ENCODE measurements around the gene LRRC27. TPM values are rescaled to one million over a fixed set of nuclear protein-coding genes. Genes with fewer than 3 reads are reported as not detected.
A peak's percentile ranks its signal among the peaks of the same experiment; 100 is the strongest.

LRRC27 gene
- total and polyA plus RNA-seq, 7 experiments from 2014 or later: 1.8 to 10.8 (median 6.0) TPM

GRCh38 chr10:132402781-132403241 lies 70.8 kb downstream of the LRRC27 start:
- peak overlapping the region in 1 of 9 donors; percentile 31 for H3K27ac Mint-ChIP-seq
- DNase-seq (no peak), ATAC-seq (no peak)
- Histone ChIP-seq H3K27ac (ENCODE audit: low read depth, low read length) (no peak overlapping the region), H3K4me1 (ENCODE audit: control insufficient read depth in 2 of 2, insufficient read depth in 2 of 2, low read length in 2 of 2) (peaks cover 7 to 10% of the 10 kb centered on the region in 2 donors), H3K27me3 (ENCODE audit: control insufficient read depth in 2 of 2, insufficient read depth in 2 of 2, low read length in 2 of 2) (no peaks in the 10 kb centered on the region), H3K36me3 (ENCODE audit: control insufficient read depth in 2 of 3, insufficient read depth in 3 of 3, low read length in 3 of 3) (peaks cover 0 to 31% (median 0%) of the 10 kb centered on the region in 3 experiments), H3K9me3 (ENCODE audit: control insufficient read depth in 2 of 3, low read length in 3 of 3) (no peaks in the 10 kb centered on the region), H3K4me3 (ENCODE audit: low read length) (no peak overlapping the region)
- ChIA-PET CTCF (no interaction called here), POLR2A (no interaction called here)
- peaks cover 0 to 6% (median 4%) of the 10 kb centered on the region in 5 donors for H3K36me3 Mint-ChIP-seq
- no peaks in the 10 kb centered on the region for H3K9me3 Mint-ChIP-seq
- intact Hi-C loops (cut with micrococcal nuclease): no loop called here
- peaks cover 3 to 32% (median 24%) of the 10 kb centered on the region in 7 donors for H3K4me1 Mint-ChIP-seq
- peaks cover 0 to 3% (median 0%) of the 10 kb centered on the region in 5 donors for H3K27me3 Mint-ChIP-seq
- no peak overlapping the region for H3K4me3 Mint-ChIP-seq

GRCh38 chr10:132403511-132404168 lies 71.6 kb downstream of the LRRC27 start:
- peaks cover 0 to 10% of the 10 kb centered on the region in 2 donors for H3K4me1 ChIP-seq (ENCODE audit: control insufficient read depth in 2 of 2, insufficient read depth in 2 of 2, low read length in 2 of 2)
- H3K4me3 ChIP-seq (ENCODE audit: low read length): no peak overlapping the region
- no peak for DNase-seq
- no peaks in the 10 kb centered on the region for H3K27me3 ChIP-seq (ENCODE audit: control insufficient read depth in 2 of 2, insufficient read depth in 2 of 2, low read length in 2 of 2)
- H3K4me3 Mint-ChIP-seq: no peak overlapping the region
- peaks cover 3 to 32% (median 28%) of the 10 kb centered on the region in 7 donors for H3K4me1 Mint-ChIP-seq
- no peaks in the 10 kb centered on the region for H3K9me3 ChIP-seq (ENCODE audit: control insufficient read depth in 2 of 3, low read length in 3 of 3)
- H3K27ac ChIP-seq (ENCODE audit: low read depth, low read length): no peak overlapping the region
- H3K27me3 Mint-ChIP-seq: no peaks in the 10 kb centered on the region
- peaks cover 0 to 31% (median 0%) of the 10 kb centered on the region in 3 experiments for H3K36me3 ChIP-seq (ENCODE audit: control insufficient read depth in 2 of 3, insufficient read depth in 3 of 3, low read length in 3 of 3)
- CTCF ChIA-PET: no interaction called here
- peak overlapping the region in 3 of 9 donors; percentile 31 to 38 (median 38) for H3K27ac Mint-ChIP-seq
- peaks cover 0 to 6% (median 4%) of the 10 kb centered on the region in 5 donors for H3K36me3 Mint-ChIP-seq
- intact Hi-C loops (cut with micrococcal nuclease): no loop called here
- POLR2A ChIA-PET: interaction anchor here (0.6 to 0.8 kb wide), 2 partner anchors 43 to 495 kb away, joined by 3 read pairs; no protein-coding TSS in a partner anchor
- ATAC-seq: no peak
- H3K9me3 Mint-ChIP-seq: no peaks in the 10 kb centered on the region

GRCh38 chr10:132404169-132404880 lies 72.3 kb downstream of the LRRC27 start:
- Histone ChIP-seq H3K27me3 (ENCODE audit: control insufficient read depth in 2 of 2, insufficient read depth in 2 of 2, low read length in 2 of 2) (no peaks in the 10 kb centered on the region), H3K27ac (ENCODE audit: low read depth, low read length) (no peak overlapping the region), H3K4me1 (ENCODE audit: control insufficient read depth in 2 of 2, insufficient read depth in 2 of 2, low read length in 2 of 2) (peaks cover 0 to 15% of the 10 kb centered on the region in 2 donors), H3K9me3 (ENCODE audit: control insufficient read depth in 2 of 3, low read length in 3 of 3) (no peaks in the 10 kb centered on the region), H3K36me3 (ENCODE audit: control insufficient read depth in 2 of 3, insufficient read depth in 3 of 3, low read length in 3 of 3) (peaks cover 0 to 31% (median 0%) of the 10 kb centered on the region in 3 experiments), H3K4me3 (ENCODE audit: low read length) (no peak overlapping the region)
- Mint-ChIP-seq H3K4me1 (peaks cover 3 to 29% (median 23%) of the 10 kb centered on the region in 7 donors), H3K36me3 (peaks cover 0 to 6% (median 4%) of the 10 kb centered on the region in 5 donors), H3K27me3 (no peaks in the 10 kb centered on the region), H3K27ac (no peak overlapping the region), H3K4me3 (no peak overlapping the region), H3K9me3 (no peaks in the 10 kb centered on the region)
- POLR2A ChIA-PET: interaction anchor here (0.6 kb wide), 1 partner anchor 496 kb away, joined by 3 read pairs; no protein-coding TSS in a partner anchor
- ATAC-seq (no peak), DNase-seq (no peak)
- intact Hi-C loops (cut with micrococcal nuclease): no loop called here
- CTCF ChIA-PET: no interaction called here

- no peaks in the 10 kb centered on the region for H3K9me3 Mint-ChIP-seq
- CTCF ChIA-PET: no interaction called here
- H3K27ac Mint-ChIP-seq: no peak overlapping the region
- DNase-seq (no peak), ATAC-seq (no peak)
- H3K27me3 Mint-ChIP-seq: no peaks in the 10 kb centered on the region
- no peaks in the 10 kb centered on the region for H3K27me3 ChIP-seq (ENCODE audit: control insufficient read depth in 2 of 2, insufficient read depth in 2 of 2, low read length in 2 of 2)
- H3K4me1 Mint-ChIP-seq: peaks cover 3 to 27% (median 22%) of the 10 kb centered on the region in 7 donors
- no peak overlapping the region for H3K4me3 Mint-ChIP-seq
- POLR2A ChIA-PET: no interaction called here
- H3K27ac ChIP-seq (ENCODE audit: low read depth, low read length): no peak overlapping the region
- no peaks in the 10 kb centered on the region for H3K9me3 ChIP-seq (ENCODE audit: control insufficient read depth in 2 of 3, low read length in 3 of 3)
- peaks cover 0 to 6% (median 4%) of the 10 kb centered on the region in 5 donors for H3K36me3 Mint-ChIP-seq
- H3K4me1 ChIP-seq (ENCODE audit: control insufficient read depth in 2 of 2, insufficient read depth in 2 of 2, low read length in 2 of 2): peaks cover 0 to 15% of the 10 kb centered on the region in 2 donors
- H3K36me3 ChIP-seq (ENCODE audit: control insufficient read depth in 2 of 3, insufficient read depth in 3 of 3, low read length in 3 of 3): peaks cover 0 to 31% (median 0%) of the 10 kb centered on the region in 3 experiments
- intact Hi-C loops (cut with micrococcal nuclease): no loop called here
- no peak overlapping the region for H3K4me3 ChIP-seq (ENCODE audit: low read length)
These were observed 73.0 kb downstream of the LRRC27 start for GRCh38 chr10:132404911-132405462.

DNA sequence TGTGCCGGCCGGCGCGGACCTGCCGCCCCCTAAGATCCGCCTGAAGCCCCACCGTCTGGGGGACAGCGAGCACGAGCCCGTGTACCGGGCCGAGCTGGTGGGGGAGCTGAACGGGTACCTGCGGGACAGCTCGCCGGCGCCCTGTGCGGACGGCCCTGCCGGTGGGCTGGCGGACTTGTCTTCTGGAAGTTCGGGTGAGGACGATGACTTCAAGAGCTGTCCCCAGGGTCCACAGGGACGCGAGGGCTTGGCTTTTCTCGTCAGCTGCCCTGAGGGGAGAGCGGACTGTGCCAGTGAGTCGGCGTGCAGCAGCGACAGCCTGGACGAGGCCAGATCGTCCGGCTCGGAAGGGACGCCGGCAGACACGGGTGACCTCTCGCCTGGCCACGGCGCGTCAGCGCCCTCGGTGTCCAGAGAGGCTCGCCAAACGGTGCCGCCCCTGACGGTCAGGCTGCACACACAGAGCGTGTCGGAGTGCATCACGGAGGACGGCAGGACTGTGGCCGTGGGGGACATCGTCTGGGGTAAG lies 73.5 kb downstream of the LRRC27 start:
- no peak for DNase-seq
- peaks cover 3 to 27% (median 20%) of the 10 kb centered on the region in 7 donors for H3K4me1 Mint-ChIP-seq
- H3K27ac ChIP-seq (ENCODE audit: low read depth, low read length): no peak overlapping the region
- no peaks in the 10 kb centered on the region for H3K27me3 ChIP-seq (ENCODE audit: control insufficient read depth in 2 of 2, insufficient read depth in 2 of 2, low read length in 2 of 2)
- H3K36me3 Mint-ChIP-seq: peaks cover 0 to 6% (median 4%) of the 10 kb centered on the region in 5 donors
- H3K4me1 ChIP-seq (ENCODE audit: control insufficient read depth in 2 of 2, insufficient read depth in 2 of 2, low read length in 2 of 2): peaks cover 0 to 15% of the 10 kb centered on the region in 2 donors
- H3K27ac Mint-ChIP-seq: no peak overlapping the region
- no peak overlapping the region for H3K4me3 ChIP-seq (ENCODE audit: low read length)
- no peaks in the 10 kb centered on the region for H3K9me3 ChIP-seq (ENCODE audit: control insufficient read depth in 2 of 3, low read length in 3 of 3)
- no peak overlapping the region for H3K4me3 Mint-ChIP-seq
- no peaks in the 10 kb centered on the region for H3K27me3 Mint-ChIP-seq
- ATAC-seq: no peak
- ChIA-PET CTCF (interaction anchor here (0.5 kb wide), 1 partner anchor 71 kb away, joined by 4 read pairs; no protein-coding TSS in a partner anchor), POLR2A (no interaction called here)
- H3K9me3 Mint-ChIP-seq: no peaks in the 10 kb centered on the region
- intact Hi-C loops (cut with micrococcal nuclease): no loop called here
- H3K36me3 ChIP-seq (ENCODE audit: control insufficient read depth in 2 of 3, insufficient read depth in 3 of 3, low read length in 3 of 3): peaks cover 0 to 33% (median 0%) of the 10 kb centered on the region in 3 experiments

GRCh38 chr10:132406181-132406580 lies 74.2 kb downstream of the LRRC27 start:
- POLR2A ChIA-PET: interaction anchor here (0.8 kb wide), 1 partner anchor 9 kb away, joined by 3 read pairs; the partner anchor contains the start of gene PWWP2B
- no peaks in the 10 kb centered on the region for H3K27me3 Mint-ChIP-seq
- Histone ChIP-seq H3K9me3 (ENCODE audit: control insufficient read depth in 2 of 3, low read length in 3 of 3) (no peaks in the 10 kb centered on the region), H3K4me3 (ENCODE audit: low read length) (no peak overlapping the region), H3K36me3 (ENCODE audit: control insufficient read depth in 2 of 3, insufficient read depth in 3 of 3, low read length in 3 of 3) (peaks cover 0 to 39% (median 0%) of the 10 kb centered on the region in 3 experiments), H3K4me1 (ENCODE audit: control insufficient read depth in 2 of 2, insufficient read depth in 2 of 2, low read length in 2 of 2) (peaks cover 0 to 15% of the 10 kb centered on the region in 2 donors), H3K27me3 (ENCODE audit: control insufficient read depth in 2 of 2, insufficient read depth in 2 of 2, low read length in 2 of 2) (no peaks in the 10 kb centered on the region), H3K27ac (ENCODE audit: low read depth, low read length) (no peak overlapping the region)
- DNase-seq (no peak), ATAC-seq (no peak)
- peaks cover 3 to 27% (median 18%) of the 10 kb centered on the region in 7 donors for H3K4me1 Mint-ChIP-seq
- no peak overlapping the region for H3K27ac Mint-ChIP-seq
- CTCF ChIA-PET: no interaction called here
- intact Hi-C loops (cut with micrococcal nuclease): no loop called here
- no peaks in the 10 kb centered on the region for H3K9me3 Mint-ChIP-seq
- H3K36me3 Mint-ChIP-seq: peaks cover 0 to 6% (median 4%) of the 10 kb centered on the region in 5 donors
- H3K4me3 Mint-ChIP-seq: peak overlapping the region in 3 of 10 donors; percentile 8 to 51 (median 23)
